Globus pallidus (tissue), 1 donor: ENCODE data around the gene PTPRS.
"Not testable (repeated sequence)": the region's sequence is repeated elsewhere in the genome, so short reads cannot be mapped to it uniquely, and the experiment has no call there.

Experiments used
- DNase-seq: peaks from one replicate; pipeline ENCODE4 v3.0.0-alpha.2; 2015; ENCODE audit warnings: low spot score

PTPRS gene

GRCh38 chr19:5340637-5341447 is at the start of gene PTPRS:
PTPRS (minus strand) TSS chr19:5340812; CDS start chr19:5286140, 54,672 bp downstream.
- peak; percentile 83 for DNase-seq

- no peak for DNase-seq
Observed at GRCh38 chr19:5389353-5389752, 48.7 kb upstream of the PTPRS start.

DNA sequence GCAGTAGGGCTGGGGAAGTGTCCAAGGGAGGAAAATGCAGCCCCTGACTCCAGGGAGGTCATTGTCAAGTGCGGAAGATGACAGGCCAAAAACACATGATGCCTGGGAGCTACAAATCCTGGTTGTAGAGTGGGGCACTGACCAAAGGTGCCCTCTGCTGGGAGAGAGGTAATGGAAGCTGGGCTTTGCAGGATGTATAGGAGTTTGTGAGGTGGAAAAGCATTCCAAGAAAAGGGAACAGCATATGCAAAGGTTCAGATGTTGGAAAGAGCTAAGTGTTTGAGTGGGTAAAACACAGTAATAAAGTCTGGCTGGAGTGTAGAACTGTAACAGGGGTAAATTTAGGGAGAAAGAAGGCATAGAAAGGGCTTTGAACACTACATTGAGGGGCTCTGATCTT is 46.9 kb upstream of the PTPRS start:
- no peak for DNase-seq

GRCh38 chr19:5386841-5387240 is 46.2 kb upstream of the PTPRS start:
- DNase-seq, result no peak

GRCh38 chr19:5381197-5381596 is 40.6 kb upstream of the PTPRS start:
- not testable (repeated sequence) for DNase-seq

GRCh38 chr19:5380215-5380919 is 39.8 kb upstream of the PTPRS start:
- no peak for DNase-seq

- no peak for DNase-seq
Observed at GRCh38 chr19:5376928-5377327, 36.3 kb upstream of the PTPRS start.

GRCh38 chr19:5372572-5373200 is 32.1 kb upstream of the PTPRS start:
- no peak for DNase-seq

DNA sequence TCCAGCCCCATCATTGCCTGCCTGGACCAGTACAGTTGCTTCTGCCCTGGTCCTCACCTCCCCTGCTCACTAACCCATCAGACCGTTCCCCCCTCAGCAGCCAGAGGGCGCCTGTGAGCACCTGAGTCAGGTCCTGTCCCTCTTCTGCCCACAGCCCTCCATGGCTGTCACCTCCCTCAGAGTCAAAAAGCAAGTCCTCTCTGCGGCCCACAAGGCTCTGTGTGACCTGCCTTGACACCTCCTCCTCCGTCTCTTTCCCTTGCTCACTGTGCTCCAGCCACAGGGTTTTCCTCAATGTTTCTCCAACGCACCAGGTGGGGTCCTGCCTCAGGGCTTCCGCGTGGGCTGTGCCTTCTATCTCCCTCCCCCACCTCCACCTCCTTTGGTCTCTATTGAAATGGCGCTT is 29.4 kb upstream of the PTPRS start:
- no peak for DNase-seq

- no peak for DNase-seq
Observed at GRCh38 chr19:5369304-5369703, 28.7 kb upstream of the PTPRS start.

DNA sequence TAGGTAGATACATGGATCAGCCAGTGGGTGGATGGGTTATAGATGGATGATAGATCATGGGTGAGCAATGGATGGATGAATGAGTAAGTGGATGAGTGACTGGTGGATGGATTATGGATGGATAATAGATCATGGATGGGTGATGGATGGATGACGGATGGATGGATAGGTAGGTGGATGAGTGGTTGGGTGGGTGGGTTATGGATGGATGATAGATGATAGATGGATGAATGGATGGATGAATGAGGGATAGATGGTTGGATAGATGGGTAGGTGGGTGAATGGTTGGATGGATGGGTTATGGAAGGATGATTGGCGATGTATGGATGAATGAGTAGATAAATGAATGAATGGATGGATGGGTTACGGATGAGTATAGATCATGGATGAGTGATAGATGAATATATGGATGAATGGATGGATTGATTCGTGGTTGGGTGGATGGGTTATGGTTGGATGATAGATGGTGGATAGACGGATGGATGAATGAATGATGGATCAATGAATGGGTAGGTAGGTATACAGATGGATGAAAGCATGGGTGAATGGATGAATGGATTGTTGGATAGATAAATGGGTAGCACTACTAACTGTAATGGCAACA is 27.0 kb upstream of the PTPRS start:
- DNase-seq, result no peak

DNA sequence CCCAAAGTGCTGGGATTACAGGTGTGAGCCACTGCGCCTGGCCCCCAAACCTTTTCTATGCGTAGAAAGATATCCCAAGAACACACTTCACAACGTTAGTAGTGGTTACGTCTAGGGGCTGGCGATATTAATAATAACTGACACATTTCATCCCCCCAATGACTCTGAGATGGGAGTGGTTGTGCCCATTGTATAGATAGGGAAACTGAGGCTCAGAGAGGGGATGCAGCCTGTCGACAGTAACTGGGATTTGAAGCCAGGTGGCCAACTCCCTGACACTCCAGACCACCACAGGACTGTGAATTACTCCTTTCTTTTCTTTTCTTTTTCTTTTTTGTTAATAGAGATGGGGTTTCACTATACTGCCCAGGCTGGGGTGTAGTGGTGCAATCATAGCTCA is 25.3 kb upstream of the PTPRS start:
- no peak for DNase-seq

GRCh38 chr19:5364674-5365073 is 24.1 kb upstream of the PTPRS start:
- no peak for DNase-seq

DNA sequence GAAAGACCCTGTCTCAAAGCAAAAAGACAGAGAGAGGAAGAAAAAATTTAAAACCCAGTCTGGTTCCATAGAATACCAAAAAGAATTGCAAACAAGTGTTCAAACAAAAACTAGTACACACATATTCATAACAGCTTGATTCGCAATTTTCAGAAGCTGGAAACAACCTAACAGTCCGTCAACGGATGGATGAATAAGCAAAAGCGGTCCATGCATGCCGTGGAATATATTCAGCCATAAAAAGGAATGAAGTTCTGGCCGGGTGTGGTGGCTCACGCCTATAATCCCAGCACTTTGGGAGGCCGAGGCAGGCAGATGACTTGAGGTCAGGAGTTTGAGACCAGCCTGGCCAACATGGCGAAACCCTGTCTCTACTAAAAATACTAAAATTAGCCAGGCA is 21.2 kb upstream of the PTPRS start:
- DNase-seq, result not testable (repeated sequence)

DNA sequence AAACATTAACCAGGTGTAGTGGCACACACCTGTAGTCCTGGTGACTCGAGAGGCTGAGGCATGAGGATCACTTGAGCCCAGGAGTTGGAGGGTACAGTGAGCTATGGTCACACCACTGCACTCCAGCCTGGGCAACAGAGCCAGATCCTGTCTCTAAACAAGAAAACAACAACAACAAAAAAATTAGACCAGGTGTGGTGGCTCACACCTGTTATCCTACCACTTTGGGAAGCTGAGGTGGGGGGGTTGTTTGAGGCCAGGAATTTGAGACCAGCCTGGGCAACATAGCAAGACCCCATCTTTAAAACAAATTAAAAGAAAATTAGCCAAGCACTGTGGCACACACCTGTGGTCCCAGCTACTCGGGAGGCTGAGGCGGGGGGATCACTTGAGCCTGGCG is 20.8 kb upstream of the PTPRS start:
- no peak for DNase-seq

GRCh38 chr19:5360003-5360780 is 19.6 kb upstream of the PTPRS start:
- no peak for DNase-seq

DNA sequence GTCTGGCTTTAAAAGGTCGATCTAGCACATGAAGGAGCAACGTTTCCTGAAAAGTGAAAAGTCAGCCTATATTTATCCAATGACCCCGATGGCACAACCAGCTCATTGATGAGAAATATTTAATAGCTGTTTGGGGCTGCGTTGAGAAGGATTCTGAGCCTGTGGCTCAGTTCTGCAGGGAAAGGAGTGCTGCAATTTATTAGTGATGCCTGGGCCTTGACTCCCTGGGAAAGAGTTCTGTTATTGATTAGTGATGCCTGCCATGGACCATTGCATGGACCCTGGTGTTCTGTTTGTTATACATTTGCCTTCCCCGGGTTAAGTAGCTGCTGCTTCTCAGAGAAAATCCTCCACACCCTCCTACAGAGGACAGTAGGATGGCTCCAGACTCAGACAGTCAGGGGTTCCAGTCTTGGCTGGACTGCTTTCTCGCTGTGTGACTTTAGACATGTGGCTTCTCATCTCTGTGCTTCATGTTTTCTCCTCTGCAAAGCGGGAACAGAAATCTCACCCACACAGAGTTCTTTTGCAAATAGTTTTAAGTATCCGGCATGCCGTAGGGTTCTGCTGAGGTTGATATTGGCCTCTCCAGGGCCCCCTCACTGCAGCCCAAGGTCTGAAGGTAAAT is 17.7 kb upstream of the PTPRS start:
- DNase-seq, result no peak

DNA sequence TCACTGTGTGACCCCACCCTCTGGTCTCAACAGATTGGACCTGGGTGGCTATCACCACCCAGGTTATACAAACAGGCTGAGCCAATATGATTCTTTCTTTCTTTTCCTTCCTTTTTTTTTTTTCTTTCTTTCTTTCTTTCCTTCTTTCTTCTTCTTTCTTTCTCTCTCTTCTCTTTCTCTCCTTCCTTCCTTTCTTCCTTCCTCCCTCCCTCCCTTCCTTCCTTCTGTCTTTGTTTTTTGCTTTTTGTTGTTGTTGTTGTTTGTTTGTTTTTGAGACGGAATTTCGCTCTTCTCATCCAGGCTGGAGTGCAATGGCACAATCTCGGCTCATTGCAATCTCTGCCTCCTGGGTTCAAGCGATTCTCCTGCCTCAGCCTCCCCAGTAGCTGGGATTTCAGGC is 17.0 kb upstream of the PTPRS start:
- DNase-seq, result no peak

- no peak for DNase-seq
Observed at GRCh38 chr19:5356918-5357317, 16.3 kb upstream of the PTPRS start.

GRCh38 chr19:5356428-5356827 is 15.8 kb upstream of the PTPRS start:
- no peak for DNase-seq

GRCh38 chr19:5355693-5356092 is 15.1 kb upstream of the PTPRS start:
- no peak for DNase-seq
